Ureter (tissue), 1 donor: ENCODE data around the gene SMIM22. TPM values are rescaled to one million over a fixed set of nuclear protein-coding genes. Genes with fewer than 3 reads are reported as not detected.
A peak's percentile ranks its signal among the peaks of the same experiment; 100 is the strongest.

Source experiments
- DNase-seq: peaks from one replicate; pipeline ENCODE4 v3.0.0-alpha.2; 2020; ENCODE audit warnings: low spot score
- total RNA-seq: library from RNA; stranded (reverse); gene quantifications from one replicate; pipeline ENCODE4 v1.2.4, GENCODE V29; 2023
- donor health status: DM: yes; HTN: yes; CAD: no.

Gene SMIM22, protein sequence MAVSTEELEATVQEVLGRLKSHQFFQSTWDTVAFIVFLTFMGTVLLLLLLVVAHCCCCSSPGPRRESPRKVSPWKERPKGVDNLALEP
- 225 TPM for total RNA-seq

DNA sequence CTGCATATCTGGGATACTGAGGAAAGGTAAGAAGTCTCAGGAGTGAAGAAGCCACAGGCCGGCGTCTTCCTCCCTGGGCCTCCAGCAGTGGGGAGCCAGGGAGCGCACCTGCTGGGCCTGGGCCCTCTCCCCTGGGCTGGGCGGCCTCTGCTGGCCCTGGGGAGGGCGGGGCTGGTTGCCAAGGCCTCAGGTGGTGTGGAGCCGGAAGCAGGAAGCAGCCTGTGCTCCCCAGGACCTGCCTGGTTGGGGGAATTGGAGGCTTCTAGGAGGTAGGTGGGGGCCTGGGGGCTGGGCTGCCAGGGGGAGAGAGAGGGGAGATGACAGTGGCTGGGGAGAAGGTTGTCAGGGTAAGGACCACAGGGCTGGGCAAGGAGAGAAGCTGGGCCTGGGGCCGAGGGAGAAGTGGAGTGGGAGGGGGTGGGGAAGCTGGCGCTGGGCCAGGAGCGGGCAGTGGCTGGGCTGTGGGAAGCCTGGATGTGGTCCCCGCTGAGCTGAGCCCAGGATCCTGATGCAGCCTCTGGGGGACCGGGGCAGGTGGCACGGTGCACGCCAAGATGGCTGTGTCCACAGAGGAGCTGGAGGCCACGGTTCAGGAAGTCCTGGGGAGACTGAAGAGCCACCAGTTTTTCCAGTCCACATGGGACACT, at the start of gene SMIM22:
SMIM22 (plus strand) TSS at position 189 of the 647 bp plus-strand sequence; CDS start at position 555, 366 bp downstream.
- peak; percentile 72 for DNase-seq

DNA sequence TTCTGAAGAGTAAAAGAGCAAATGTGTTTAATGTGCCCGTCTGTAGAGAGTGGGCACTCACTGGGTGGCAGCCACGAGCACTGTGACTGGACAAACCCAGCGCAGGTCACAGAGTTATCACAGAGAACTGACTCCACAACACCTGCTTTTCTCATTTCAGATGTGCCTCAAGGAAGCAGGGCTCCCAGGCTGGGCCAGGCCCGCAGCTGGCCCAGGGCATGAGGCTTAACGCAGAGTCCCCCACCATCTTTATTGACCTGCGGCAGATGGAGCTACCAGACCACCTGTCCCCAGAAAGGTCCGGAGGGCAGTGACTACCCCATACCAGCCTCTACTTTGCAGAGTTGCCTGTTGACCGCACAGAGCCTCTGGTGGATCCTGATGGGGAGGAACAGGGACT, 49.0 kb upstream of the SMIM22 start:
- no peak for DNase-seq

DNA sequence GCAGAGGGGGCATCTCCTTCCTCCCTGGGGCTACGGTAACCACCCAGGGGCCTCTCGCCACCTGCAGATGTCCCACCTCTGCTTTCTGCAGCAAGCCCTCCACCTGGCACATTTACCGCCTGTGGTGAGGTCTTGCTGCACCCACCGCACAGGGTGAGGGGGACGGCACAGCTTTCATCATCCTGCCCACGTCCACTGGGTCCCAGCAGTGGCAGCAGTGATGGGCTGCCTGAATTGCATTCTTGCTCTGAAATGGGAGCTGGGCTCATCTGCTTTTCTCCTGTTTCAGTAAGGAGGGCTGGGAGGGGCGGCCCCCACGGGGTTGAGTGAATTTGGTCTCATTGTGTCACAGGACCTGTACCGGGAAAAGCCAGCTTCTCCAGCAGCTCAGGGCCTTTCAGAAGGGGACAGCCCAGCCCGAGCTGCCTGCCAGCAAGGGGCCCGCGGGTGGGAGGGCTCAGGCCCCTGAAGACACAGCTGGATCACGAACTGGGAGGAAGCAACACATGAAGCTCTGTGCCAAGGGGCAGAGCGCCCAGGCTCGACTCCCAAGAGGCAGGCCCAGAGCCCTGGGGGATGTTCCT, 48.1 kb upstream of the SMIM22 start:
- DNase-seq: no peak

DNA sequence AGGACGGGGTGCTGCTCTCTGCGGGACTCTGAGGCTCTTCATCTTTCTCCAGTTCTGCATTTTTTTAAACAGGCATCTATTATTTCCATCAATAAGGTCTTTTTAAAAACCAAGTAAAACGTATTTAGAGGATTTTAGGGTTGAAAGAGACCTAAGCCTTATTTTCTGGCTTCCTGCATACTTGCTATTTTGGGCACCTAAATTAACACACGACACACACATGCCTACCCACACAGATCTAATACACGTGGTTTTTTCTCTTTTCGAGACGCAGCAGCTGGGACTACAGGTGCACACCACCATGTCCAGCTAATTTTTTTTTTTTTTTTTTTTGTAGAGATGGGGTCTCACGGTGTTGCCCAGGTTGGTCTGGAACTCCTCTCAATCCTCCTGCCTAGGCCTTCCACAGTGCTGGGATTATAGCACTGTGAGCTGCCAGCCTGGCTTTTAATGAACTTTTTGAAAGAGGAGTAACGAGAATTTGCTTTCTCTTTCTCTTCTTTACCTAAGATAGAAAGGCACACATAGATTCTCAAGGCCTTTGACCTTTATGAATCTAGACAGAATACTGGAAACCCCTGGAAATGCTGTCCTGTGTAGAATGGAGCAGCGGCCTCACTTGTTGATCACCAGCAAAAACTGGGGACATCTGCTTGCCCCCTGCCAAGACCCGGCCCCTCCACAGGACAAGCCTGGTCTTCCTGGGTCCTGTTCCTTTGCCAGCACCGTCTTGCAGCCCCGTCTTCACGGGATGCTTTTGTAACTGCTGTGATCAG, 47.1 kb upstream of the SMIM22 start:
- DNase-seq: no peak

DNA sequence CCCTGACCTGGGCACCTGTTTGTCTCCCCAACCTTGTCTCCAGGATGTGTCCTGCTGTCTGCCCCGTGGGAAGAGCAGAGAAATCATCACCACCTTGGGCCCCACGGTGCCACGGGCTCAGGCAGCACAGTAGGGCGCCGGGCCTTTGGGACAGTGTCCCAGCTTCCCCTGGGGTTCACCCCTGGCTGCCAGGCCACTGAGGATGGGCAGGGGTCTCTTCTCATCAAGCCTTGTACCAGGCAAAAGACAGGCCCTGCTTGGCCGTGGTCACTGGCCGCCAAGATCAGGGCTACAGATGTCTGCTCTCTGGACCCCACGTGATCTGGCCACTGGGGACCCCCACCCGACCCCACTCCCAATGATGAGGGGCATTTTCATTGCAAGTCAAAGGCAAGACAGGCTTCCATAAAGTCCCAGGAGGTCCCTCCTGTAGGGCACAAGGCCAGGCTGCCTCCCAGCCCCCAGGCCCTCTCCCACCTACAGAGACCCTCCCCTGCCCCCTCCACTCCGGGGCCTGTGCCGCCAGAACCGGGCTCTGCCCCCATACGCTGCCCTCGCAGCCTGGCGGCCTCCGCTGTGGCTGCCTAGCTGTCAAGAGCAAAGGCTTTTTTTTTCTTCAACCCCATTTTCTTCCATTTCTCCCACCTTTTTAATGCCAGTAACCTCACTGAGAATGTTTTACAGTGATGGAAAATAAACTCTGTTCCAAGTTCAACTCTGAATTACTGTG, 46.3 kb upstream of the SMIM22 start:
- DNase-seq: no peak

DNA sequence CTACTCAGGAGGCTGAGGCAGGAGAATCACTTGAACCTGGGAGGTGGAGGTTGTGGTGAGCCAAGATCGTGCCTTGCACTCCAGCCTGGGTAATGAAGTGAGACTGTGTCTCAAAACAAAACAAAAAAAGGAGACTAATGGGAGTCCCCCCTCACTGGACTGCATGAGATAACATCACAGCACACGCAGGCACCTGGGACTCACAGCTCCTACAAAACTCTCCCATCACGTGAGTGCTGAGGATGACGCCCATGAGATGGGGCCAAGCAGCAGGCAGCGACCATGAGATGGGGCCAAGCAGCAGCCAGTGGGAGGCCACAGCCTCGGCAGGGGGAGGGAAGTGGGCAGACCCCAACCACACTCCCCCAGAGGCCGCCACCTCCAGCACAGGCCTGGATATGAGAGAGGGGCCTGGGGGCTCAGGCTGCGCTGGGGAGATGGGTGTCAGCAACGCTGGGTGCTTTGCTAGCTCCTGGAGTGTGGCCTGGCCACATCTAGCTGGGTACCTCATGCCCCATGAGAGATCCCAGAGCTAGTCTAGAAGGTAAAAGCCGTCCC, 45.4 kb upstream of the SMIM22 start:
- DNase-seq: no peak

DNA sequence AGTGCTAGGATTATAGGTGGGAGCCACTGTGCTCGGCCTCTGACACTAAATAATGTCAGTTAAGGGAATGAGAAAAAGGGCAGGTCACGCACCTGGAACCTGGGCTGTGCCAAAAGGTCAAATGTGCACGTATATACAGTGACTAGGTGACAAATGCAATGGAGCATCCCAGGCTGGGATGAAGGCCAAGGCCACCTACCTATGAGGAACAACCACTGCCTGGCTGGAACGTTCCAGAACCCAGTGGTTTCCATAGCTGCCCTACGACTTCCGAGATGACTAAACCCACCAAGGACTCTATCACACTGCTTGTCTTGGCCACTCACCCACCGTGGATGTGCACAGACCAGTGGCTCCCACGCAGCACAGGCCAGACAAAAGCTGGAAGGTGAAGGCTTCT, 44.3 kb upstream of the SMIM22 start:
- no peak for DNase-seq

DNA sequence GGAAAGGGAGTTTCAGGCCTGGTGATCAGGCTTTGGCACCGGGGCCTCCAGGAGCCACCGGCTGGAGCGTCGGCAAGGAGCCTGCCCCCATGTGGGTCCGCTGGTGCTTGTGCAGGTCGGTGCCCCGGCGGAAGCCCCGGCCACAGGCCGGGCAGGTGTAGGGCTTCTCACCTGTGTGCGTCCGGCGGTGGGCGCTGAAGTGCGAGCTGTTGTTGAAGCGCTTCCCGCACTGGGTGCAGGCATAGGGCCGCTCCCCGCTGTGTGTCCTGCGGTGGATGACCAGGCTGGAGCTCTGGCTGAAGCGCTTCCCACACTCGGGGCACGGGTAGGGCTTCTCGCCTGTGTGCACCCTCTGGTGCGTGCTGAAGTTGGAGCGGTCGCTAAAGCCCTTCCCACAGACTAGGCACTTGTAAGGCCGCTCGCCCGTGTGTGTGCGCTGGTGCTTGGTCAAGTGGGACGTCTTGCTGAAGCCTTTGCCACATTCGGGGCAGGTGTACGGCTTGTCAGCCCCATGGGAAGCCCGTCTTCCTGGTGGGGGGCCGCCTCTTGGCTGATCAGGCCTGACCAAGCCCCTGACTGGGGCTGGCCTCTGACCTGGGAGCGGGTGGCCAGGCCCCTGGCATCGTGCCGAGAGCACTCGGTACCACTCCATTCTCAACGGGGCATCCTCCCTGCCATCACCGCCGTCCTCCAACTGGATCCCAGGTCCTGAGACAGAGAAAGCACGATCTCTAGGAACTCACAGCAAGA, 42.6 kb upstream of the SMIM22 start:
- no peak for DNase-seq

DNA sequence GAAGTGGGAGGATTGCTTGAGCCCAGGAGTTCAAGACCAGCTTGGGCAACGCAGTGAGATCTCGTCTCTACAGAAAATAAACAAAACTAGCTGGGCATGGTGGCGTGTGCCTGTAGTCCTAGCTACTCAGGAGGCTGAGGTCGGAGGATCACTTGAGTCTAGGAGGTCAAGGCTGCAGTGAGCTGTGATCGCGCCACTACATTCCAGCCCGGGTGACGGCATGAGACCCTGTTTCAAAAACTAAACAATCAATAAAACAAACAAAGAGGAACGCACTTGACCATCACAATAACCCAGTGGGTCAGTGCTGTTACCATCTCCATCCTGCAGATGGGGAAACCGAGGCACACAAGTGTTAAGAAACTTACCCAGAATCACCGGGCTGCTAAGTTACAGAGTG, 41.9 kb upstream of the SMIM22 start:
- DNase-seq: no peak

DNA sequence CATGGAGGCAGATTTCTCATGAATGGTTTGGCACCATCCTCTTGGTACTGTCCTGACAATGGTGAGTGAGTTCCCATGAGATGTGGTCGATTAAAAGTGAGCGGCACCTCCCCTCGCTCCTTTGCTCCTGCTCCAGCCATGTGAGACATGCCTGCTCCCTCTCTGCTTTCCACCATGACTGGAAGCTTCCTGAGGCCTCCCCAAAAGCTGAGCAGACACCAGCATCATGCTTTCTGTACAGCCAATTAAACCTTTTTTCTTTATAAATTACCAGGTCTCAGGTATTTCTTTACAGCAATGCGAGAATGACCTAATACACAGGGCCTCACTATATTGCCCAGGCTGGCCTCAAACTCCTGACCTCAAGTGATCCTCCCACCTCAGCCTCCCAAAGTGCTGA, 40.3 kb upstream of the SMIM22 start:
- DNase-seq: no peak

DNA sequence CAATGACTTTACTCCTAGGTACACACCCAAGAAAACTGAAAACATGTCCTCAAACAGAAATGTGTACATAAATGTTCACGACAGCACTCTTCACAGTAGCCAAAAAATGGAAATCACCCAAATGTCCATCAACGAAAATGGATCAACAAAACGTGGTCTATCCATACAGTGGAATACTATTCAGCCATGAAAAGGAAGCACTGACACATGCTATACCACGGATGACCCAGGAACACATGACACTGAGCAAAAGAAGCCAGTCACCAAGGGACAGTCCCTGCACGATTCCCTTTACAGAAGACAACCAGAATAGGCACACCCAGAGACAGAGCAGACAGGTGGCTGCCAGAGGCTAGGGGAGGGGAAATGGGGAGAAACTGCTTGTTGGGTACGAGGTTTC, 39.5 kb upstream of the SMIM22 start:
- DNase-seq: no peak

DNA sequence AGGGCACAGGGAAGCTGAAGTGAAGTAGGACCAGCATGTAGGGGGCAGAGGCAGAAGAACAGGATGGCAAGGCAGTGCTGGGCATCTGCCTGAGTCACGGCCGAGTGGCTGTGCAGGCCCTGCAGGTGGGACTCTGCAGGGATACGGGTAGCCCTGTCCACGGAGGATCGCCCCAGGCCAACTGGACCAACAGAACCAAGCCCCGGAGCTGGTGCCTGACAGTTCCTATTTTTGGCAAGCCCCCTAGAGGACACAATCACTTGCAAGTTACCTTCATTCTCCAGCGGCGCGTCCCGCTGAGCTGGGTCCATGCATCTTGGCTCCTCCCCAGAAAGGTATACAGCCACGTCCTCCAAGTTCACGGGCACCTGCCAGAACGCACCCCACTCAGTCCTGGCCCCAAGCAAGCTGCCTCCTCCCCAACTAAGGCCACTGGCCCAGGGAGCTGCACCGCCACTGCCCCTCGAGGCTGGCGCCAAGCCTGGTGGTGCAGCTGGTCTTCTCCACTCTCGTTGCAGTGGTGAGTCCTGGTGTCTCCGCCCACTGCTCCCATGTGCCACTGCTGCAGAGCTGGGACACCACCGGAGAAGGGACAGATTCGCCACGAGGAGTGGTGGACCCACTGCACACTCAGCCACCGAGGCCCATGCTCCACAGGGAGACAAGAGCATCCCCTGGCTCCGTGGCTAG, 34.8 kb upstream of the SMIM22 start:
- DNase-seq: no peak

DNA sequence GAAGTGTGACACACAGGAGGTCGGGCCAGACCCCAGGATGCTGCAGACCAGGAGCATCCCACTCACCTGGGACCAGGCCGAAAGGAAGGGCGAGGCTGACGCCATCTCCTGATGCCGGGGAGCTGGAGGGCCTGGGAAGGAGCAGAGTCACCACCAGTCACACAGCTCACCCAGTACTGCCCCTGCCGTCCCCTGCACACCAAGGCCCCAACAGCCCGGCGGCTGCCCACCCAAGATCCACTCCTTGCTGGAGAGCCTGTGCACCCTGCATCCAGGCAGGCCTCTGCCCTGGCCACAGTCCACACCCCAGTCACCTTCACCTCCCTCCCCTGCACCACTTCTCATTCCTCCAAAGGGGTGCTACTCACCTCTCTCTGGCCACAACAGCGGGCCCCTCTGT, 33.0 kb upstream of the SMIM22 start:
- no peak for DNase-seq

DNA sequence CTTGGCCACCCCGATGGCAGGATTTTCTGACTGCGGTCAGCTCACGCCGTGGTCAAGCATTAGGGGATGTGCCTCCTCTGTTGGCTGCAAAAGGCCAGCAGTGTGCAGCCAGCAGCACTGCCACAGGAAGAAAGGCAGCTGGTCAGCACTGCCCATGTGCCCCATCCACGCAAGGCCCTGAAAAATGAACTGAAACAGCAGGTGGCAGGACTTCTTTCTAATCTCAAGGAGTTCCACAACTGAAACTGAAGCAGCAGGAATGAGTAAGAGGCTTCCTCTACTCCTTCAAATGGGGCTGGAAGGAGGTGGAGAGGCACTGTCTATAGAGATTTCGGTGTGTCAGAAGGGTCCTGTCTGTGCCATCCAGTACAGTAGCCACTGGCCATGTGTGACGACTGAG, 31.4 kb upstream of the SMIM22 start:
- DNase-seq: no peak

DNA sequence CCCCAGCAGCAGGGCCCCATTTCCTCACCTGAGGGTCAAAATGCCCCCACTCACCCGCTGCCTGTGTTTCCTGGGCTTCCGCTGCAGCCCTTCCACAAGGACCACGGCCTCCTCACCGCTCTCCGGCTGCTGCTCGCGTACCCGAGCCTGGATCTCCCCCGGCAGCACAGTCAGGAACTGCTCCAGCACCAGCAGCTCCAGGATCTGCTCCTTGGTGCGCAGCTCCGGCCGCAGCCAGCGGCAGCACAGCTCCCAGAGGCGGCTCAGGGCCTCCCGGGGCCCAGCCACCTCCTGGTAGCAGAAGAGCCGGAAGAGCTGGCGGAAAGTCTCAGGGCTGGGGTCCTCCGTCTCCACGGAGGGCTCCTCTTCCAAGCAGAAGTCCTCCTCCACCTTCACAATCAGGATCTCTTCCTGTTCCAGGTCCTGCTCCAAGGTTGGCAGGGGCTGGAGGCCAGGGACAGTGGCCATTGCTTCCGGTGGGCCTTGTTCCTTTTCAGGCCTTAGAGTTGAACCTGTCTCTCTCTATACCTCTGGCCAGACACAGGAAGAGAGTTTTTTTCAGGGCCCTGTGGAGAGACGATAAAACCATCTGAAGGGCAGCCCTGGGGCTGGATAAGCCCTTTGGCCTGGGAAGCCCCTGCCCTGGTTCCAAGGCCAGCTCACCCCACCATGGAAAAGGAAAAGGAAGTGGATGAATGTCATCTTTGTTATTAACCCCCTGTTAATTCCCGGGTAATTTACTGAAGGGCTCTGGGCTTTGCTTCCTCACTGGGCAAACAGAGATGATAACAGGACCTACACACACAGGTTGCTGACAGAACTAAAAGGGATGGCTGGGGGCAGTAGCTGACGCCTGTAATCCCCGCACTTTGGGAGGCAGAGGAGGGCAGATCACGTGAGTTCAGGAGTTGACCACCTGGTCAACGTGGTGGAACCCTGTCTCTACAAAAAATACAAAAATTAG, 29.4 kb upstream of the SMIM22 start:
- DNase-seq: no peak

DNA sequence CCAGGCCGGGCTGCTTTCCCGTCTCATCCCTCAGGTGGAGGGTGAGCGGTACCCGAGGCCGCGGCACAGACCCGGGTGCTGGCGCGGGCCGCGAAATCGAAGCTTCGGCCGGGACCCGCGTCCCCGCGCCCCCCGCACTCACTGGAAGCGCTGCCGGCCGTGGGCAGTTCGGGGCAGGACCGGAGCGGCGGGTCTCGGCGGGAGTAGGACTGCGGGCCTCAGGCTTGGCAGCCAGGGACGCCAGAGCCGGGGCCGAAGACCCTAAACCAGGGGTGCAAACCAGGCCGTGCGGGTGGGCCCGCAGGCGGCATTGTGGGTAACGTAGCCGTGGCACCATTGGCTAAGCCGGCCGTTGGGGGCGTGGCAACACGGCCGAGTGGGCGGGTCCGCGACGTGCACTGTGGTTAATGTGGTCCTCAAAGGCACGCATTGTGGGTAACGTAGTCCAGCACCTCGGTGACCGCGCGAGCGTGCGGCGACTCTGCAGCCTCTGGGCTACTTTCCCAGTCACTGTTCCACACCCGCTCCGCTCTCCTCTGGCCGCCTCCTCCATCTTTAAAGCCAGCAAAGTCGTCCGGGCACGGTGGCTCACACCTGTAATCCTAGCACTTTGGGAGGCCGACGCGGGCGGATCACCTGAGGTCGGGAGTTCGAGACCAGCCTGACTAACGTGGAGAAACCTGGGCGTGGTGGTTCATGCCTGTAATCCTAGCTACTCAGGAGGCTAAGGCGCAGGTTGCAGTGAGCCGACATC, 28.1 kb upstream of the SMIM22 start, which contains the start of gene ZNF500:
ZNF500 (minus strand) TSS at position 288 of the 754 bp plus-strand sequence. CDS start 1,184 bp downstream, outside the sequence.
- DNase-seq: peak; percentile 99

DNA sequence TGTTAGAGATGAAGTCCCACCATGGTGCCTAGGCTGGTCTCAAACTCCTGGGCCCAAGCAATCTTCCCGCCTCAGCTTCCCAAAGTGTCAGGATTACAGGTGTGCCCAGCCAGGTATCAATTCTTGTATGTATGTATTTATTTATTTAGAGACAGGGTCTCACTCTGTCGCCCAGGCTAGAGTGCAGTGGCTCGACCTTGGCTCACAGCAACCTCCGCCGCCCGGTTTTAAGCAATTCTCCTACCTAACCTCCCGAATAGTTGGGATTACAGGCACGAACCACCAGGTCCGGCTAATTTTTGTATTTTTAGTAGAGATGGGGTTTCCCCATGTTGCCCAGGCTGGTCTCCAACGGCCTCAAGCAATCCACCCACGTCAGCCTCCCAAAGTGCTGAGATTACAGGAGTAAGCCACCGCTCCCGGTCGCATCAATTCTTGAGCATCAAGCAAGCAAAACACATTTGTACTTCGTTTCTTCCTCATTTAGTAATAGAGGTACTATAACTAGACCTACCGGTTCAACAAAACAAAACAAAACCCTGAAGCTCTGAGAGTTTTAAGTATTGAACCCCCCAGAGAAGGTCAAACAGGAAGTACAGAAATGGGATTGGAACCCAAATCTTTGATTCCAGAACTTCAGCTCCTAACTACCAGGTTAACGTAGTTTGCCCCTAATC, 27.2 kb upstream of the SMIM22 start:
- DNase-seq: no peak
